Neuronal stem cell (in vitro differentiated cells): ENCODE measurements around the gene ALKBH5.
A peak's percentile ranks its signal among the peaks of the same experiment; 100 is the strongest.

Experiments
- DNase-seq: peaks from one replicate; pipeline ENCODE4 v3.0.0-alpha.2; 2013; ENCODE audit warnings: low spot score
- H2AFZ ChIP-seq: one replicate; pipeline ENCODE4 v1.6.1; 2013; ENCODE audit warnings: mild to moderate bottlenecking, low read length, inconsistent platforms
- H2AK5ac ChIP-seq: 2 replicates; pipeline ENCODE4 v1.6.1; 2013; ENCODE audit warnings: low read depth, mild to moderate bottlenecking, inconsistent platforms, low read length, moderate library complexity, mixed read lengths
- H2BK120ac ChIP-seq: 2 replicates; pipeline ENCODE4 v1.6.1; 2013; ENCODE audit warnings: low read depth, mild to moderate bottlenecking, inconsistent platforms, low read length, moderate library complexity, mixed read lengths
- H2BK12ac ChIP-seq: one replicate; pipeline ENCODE4 v1.6.1; 2013; ENCODE audit warnings: low read length, inconsistent platforms
- H2BK15ac ChIP-seq: 2 replicates; pipeline ENCODE4 v1.6.1; 2013; ENCODE audit warnings: mild to moderate bottlenecking, low read length, inconsistent platforms, mixed read lengths
- H2BK5ac ChIP-seq: one replicate; pipeline ENCODE4 v1.6.1; 2013; ENCODE audit warnings: inconsistent platforms, mild to moderate bottlenecking, low read length, moderate library complexity
- H3K14ac ChIP-seq: one replicate; pipeline ENCODE4 v1.6.1; 2013; ENCODE audit warnings: low read length, inconsistent platforms
- H3K18ac ChIP-seq: 2 replicates; pipeline ENCODE4 v1.6.1; 2013; ENCODE audit warnings: low read length, inconsistent platforms
- H3K23ac ChIP-seq: 2 replicates; pipeline ENCODE4 v1.6.1; 2013; ENCODE audit warnings: low read depth, mild to moderate bottlenecking, mixed read lengths, low read length, inconsistent platforms; ENCODE audit not compliant: poor library complexity
- H3K27ac ChIP-seq: replicated peaks from 3 replicates; pipeline ENCODE4 v1.5.1; 2013; ENCODE audit warnings: low read length, inconsistent platforms
- H3K27me3 ChIP-seq, 3 experiments: 2 replicates each; pipeline ENCODE4 v1.6.1; 2013; ENCODE audit warnings: low read length in 3 of 3, mild to moderate bottlenecking in 2 of 3, inconsistent platforms in 1 of 3, low read depth in 1 of 3, mixed read lengths in 1 of 3, moderate library complexity in 1 of 3; ENCODE audit not compliant: control insufficient read depth in 3 of 3, insufficient read depth in 3 of 3
- H3K36me3 ChIP-seq, 2 donors: replicated peaks in 1 of 2; 2 replicates each; pipeline ENCODE4 v1.6.1; 2013; ENCODE audit warnings: low read length in 2 of 2; ENCODE audit not compliant: control insufficient read depth in 2 of 2, insufficient read depth in 2 of 2
- H3K4ac ChIP-seq: 2 replicates; pipeline ENCODE4 v1.6.1; 2013; ENCODE audit warnings: inconsistent platforms, mild to moderate bottlenecking, low read length, moderate library complexity
- H3K4me1 ChIP-seq, 2 donors: 1 replicate in 1 of 2; 2 replicates in 1 of 2; pipeline ENCODE4 v1.6.1; 2013; ENCODE audit warnings: low read length in 2 of 2, low read depth in 1 of 2; ENCODE audit not compliant: control insufficient read depth in 2 of 2, insufficient read depth in 1 of 2
- H3K4me2 ChIP-seq: one replicate; pipeline ENCODE4 v1.6.1; 2013; ENCODE audit warnings: mild to moderate bottlenecking, low read length, inconsistent platforms; ENCODE audit not compliant: insufficient read depth, poor library complexity, severe bottlenecking
- H3K4me3 ChIP-seq, 2 donors: 2 replicates each; pipeline ENCODE4 v1.5.1; 2013; ENCODE audit warnings: low read length in 2 of 2, mild to moderate bottlenecking in 2 of 2, inconsistent platforms in 1 of 2, moderate library complexity in 1 of 2
- H3K79me1 ChIP-seq: one replicate; pipeline ENCODE4 v1.6.1; 2013; ENCODE audit warnings: low read depth, mild to moderate bottlenecking, inconsistent platforms, low read length, moderate library complexity
- H3K9ac ChIP-seq: one replicate; pipeline ENCODE4 v1.6.1; 2013; ENCODE audit warnings: mild to moderate bottlenecking, low read depth, low read length, inconsistent platforms; ENCODE audit not compliant: poor library complexity
- H3K9me3 ChIP-seq, 2 donors: replicated peaks in 1 of 2; 2 replicates each; pipeline versions ENCODE3 to v1.6.1; 2013; ENCODE audit warnings: low read length in 2 of 2, mild to moderate bottlenecking in 2 of 2, inconsistent platforms in 1 of 2, low read depth in 1 of 2, mixed read lengths in 1 of 2, moderate library complexity in 1 of 2; ENCODE audit not compliant: control insufficient read depth in 2 of 2, insufficient read depth in 1 of 2
- H4K8ac ChIP-seq: one replicate; pipeline ENCODE4 v1.6.1; 2013; ENCODE audit warnings: low read depth, mild to moderate bottlenecking, inconsistent platforms, low read length, moderate library complexity
- H4K91ac ChIP-seq: one replicate; pipeline ENCODE4 v1.6.1; 2013; ENCODE audit warnings: low read length, low read depth, mild to moderate bottlenecking, inconsistent platforms; ENCODE audit not compliant: poor library complexity
- WGBS, 2 donors: extraction: QIAGEN DNeasy Blood & Tissue Kit; methylation state at CpG; one replicate each; pipeline ENCODE4 v1.1.7; 2013; ENCODE audit warnings: missing lambda C conversion rate in 2 of 2, mixed read lengths in 1 of 2; ENCODE audit not compliant: insufficient read length in 2 of 2, insufficient replicate concordance in 1 of 2; ENCODE audit errors: extremely low coverage in 2 of 2; 5-methylcytosine and 5-hydroxymethylcytosine counted together

ALKBH5 gene

GRCh38 chr17:18258356-18259038 is 74.9 kb downstream of the ALKBH5 start, which contains the start of gene FLII:
TSS of gene FLII (minus strand) at chr17:18258738. CDS start at chr17:18258690, 48 bp downstream.
- peak within 1 kb of the TSS; percentile 95 for H3K18ac ChIP-seq
- H3K27ac ChIP-seq = peak within 1 kb of the TSS; percentile 85
- H2BK5ac ChIP-seq = peak within 1 kb of the TSS; percentile 87
- H2AFZ ChIP-seq = peak within 1 kb of the TSS; percentile 96
- peak within 1 kb of the TSS; percentile 93 for H3K23ac ChIP-seq
- peaks cover 20% of the 10 kb centered on the region for H3K79me1 ChIP-seq
- peak within 1 kb of the TSS; percentile 72 for H2BK120ac ChIP-seq
- no peaks in the 10 kb centered on the region for H3K9me3 ChIP-seq
- peak within 1 kb of the TSS; percentile 92 for H3K9ac ChIP-seq
- peaks cover 0 to 2% (median 0%) of the 10 kb centered on the region in 3 experiments for H3K27me3 ChIP-seq
- H2AK5ac ChIP-seq = peak within 1 kb of the TSS; percentile 75
- peak within 1 kb of the TSS; percentile 87 for H3K4me2 ChIP-seq
- H4K8ac ChIP-seq = peak within 1 kb of the TSS; percentile 92
- peak within 1 kb of the TSS; percentile 86 to 98 for H3K4me3 ChIP-seq
- peak within 1 kb of the TSS; percentile 85 for H4K91ac ChIP-seq
- peak within 1 kb of the TSS; percentile 94 for H3K14ac ChIP-seq
- H3K4ac ChIP-seq = no peak within 1 kb of the TSS
- WGBS, 2 donors = no CpG with 5 or more reads among the region's 71 CpGs
- peaks cover 12 to 21% of the 10 kb centered on the region in 2 donors for H3K4me1 ChIP-seq
- peaks cover 34 to 41% of the 10 kb centered on the region in 2 donors for H3K36me3 ChIP-seq
- DNase-seq = peak; percentile 63
- peak within 1 kb of the TSS; percentile 22 for H2BK12ac ChIP-seq
- H2BK15ac ChIP-seq = peak within 1 kb of the TSS; percentile 98
